Liver (tissue), 9 donors: Measurements from ENCODE around the gene CEACAM7. TPM values are rescaled to one million over a fixed set of nuclear protein-coding genes. Genes with fewer than 3 reads are reported as not detected.

Source experiments
- DNase-seq: peaks from one replicate; pipeline ENCODE4 v3.0.0-alpha.2; 2017; ENCODE audit warnings: low spot score
- H3K27ac ChIP-seq, 2 donors: one replicate each; pipeline ENCODE4 v1.7.0; 2013; ENCODE audit warnings: inconsistent platforms in 2 of 2, low read length in 2 of 2, control low read depth in 1 of 2, low read depth in 1 of 2, mild to moderate bottlenecking in 1 of 2
- H3K27me3 ChIP-seq, 4 donors: one replicate each; pipeline versions ENCODE4 v1.6.1 to v1.7.0; 2013; ENCODE audit warnings: low read length in 3 of 4, inconsistent platforms in 1 of 4, mild to moderate bottlenecking in 1 of 4, moderate library complexity in 1 of 4; ENCODE audit not compliant: control insufficient read depth in 4 of 4, insufficient read depth in 4 of 4
- H3K36me3 ChIP-seq, 4 donors: one replicate each; pipeline versions ENCODE4 v1.6.1 to v1.7.0; 2013; ENCODE audit warnings: low read length in 3 of 4, mild to moderate bottlenecking in 3 of 4, low read depth in 1 of 4, moderate library complexity in 1 of 4; ENCODE audit not compliant: control insufficient read depth in 4 of 4, insufficient read depth in 3 of 4
- H3K4me1 ChIP-seq, 4 donors: one replicate each; pipeline versions ENCODE4 v1.6.1 to v1.7.0; 2013; ENCODE audit warnings: low read length in 3 of 4, mild to moderate bottlenecking in 3 of 4, moderate library complexity in 1 of 4; ENCODE audit not compliant: control insufficient read depth in 4 of 4, insufficient read depth in 4 of 4
- H3K4me3 ChIP-seq, 3 donors: one replicate each; pipeline versions ENCODE4 v1.6.1 to v1.7.0; 2013; ENCODE audit warnings: low read length in 3 of 3, control low read depth in 1 of 3, low read depth in 1 of 3, mild to moderate bottlenecking in 1 of 3
- H3K9ac ChIP-seq, 2 donors: one replicate each; pipeline ENCODE4 v1.7.0; 2013; ENCODE audit warnings: low read length in 2 of 2, mild to moderate bottlenecking in 2 of 2, moderate library complexity in 2 of 2, control low read depth in 1 of 2, low read depth in 1 of 2
- H3K9me3 ChIP-seq, 4 donors: one replicate each; pipeline versions ENCODE4 v1.6.1 to v1.7.0; 2013; ENCODE audit warnings: low read length in 3 of 4; ENCODE audit not compliant: control insufficient read depth in 4 of 4
- EGR1 ChIP-seq, 2 donors: IDR thresholded peaks; 2 replicates each; pipeline ENCODE4 v1.6.1; 2016 to 2018; ENCODE audit warnings: antibody characterized with exemption in 2 of 2, low read depth in 2 of 2
- FOXA1 ChIP-seq: IDR thresholded peaks from 2 replicates; pipeline ENCODE4 v1.6.1; 2016; ENCODE audit warnings: antibody characterized with exemption
- FOXA2 ChIP-seq: IDR thresholded peaks from 2 replicates; pipeline ENCODE4 v1.6.1; 2016; ENCODE audit warnings: antibody characterized with exemption
- GABPA ChIP-seq, 2 donors: IDR thresholded peaks in 1 of 2; conservative IDR thresholded peaks in 1 of 2; 2 replicates each; pipeline ENCODE4 v1.6.1; 2016; ENCODE audit warnings: antibody characterized with exemption in 2 of 2, mild to moderate bottlenecking in 1 of 2, moderate library complexity in 1 of 2
- HNF4A ChIP-seq, 2 donors: conservative IDR thresholded peaks; 2 replicates each; pipeline ENCODE4 v1.6.1; 2016; ENCODE audit warnings: antibody characterized with exemption in 2 of 2, mild to moderate bottlenecking in 2 of 2
- HNF4G ChIP-seq: IDR thresholded peaks from 2 replicates; pipeline ENCODE4 v1.6.1; 2016; ENCODE audit warnings: antibody characterized with exemption
- JUND ChIP-seq, 2 donors: IDR thresholded peaks; 2 replicates each; pipeline ENCODE4 v1.6.1; 2016; ENCODE audit warnings: antibody characterized with exemption in 2 of 2
- NR2F2 ChIP-seq: IDR thresholded peaks from 2 replicates; pipeline ENCODE4 v1.6.1; 2016; ENCODE audit warnings: antibody characterized with exemption
- RAD21 ChIP-seq, 2 donors: IDR thresholded peaks; 2 replicates each; pipeline ENCODE4 v1.6.1; 2016; ENCODE audit warnings: antibody characterized with exemption in 2 of 2, mild to moderate bottlenecking in 2 of 2
- RXRA ChIP-seq, 2 donors: IDR thresholded peaks; 2 replicates each; pipeline ENCODE4 v1.6.1; 2017 to 2018; ENCODE audit warnings: antibody characterized with exemption in 2 of 2, mild to moderate bottlenecking in 1 of 2
- SP1 ChIP-seq: IDR thresholded peaks from 2 replicates; pipeline ENCODE4 v1.6.1; 2018; ENCODE audit warnings: antibody characterized with exemption, mild to moderate bottlenecking
- TAF1 ChIP-seq: conservative IDR thresholded peaks from 2 replicates; pipeline ENCODE4 v1.6.1; 2016; ENCODE audit warnings: antibody characterized with exemption, mild to moderate bottlenecking
- WGBS: extraction: QIAGEN DNeasy Blood & Tissue Kit; methylation state at CpG from one replicate; pipeline ENCODE4 v1.1.7; 2013; 5-methylcytosine and 5-hydroxymethylcytosine counted together
- polyA plus RNA-seq, 2 donors: library from polyadenylated mRNA; stranded (reverse) in 1 of 2; unstranded in 1 of 2; fragments of 200-250 nt in 1 of 2; fragments of >200 nt in 1 of 2; fragmentation: Nextera tagmentation in 1 of 2; extraction: Ambion mirVana in 1 of 2; gene quantifications; one replicate each; pipeline versions ENCODE4 v1.2.1 to v1.2.3, GENCODE V29; 2013 to 2015
- total RNA-seq, 2 donors: library from RNA; depleted of rRNA; stranded (reverse); fragments of >200 nt; gene quantifications; one replicate each; pipeline ENCODE4 v1.2.3, GENCODE V29; 2014
- TF ChIP-seq, protein P1 (sequence below): IDR thresholded peaks from 2 replicates; pipeline ENCODE4 v1.6.1; 2016; ENCODE audit warnings: antibody characterized with exemption
- TF ChIP-seq, protein P2 (sequence below): fragments of 150-350 bp; IDR thresholded peaks from 2 replicates; pipeline ENCODE4 v1.5.1; 2017; ENCODE audit warnings: improper control_type of control experiment, low read depth, low read length; ENCODE audit not compliant: missing input control
- TF ChIP-seq, protein P3 (sequence below): IDR thresholded peaks from 2 replicates; pipeline ENCODE4 v1.6.1; 2016; ENCODE audit warnings: antibody characterized with exemption
- TF ChIP-seq, protein P4 (sequence below): IDR thresholded peaks from 2 replicates; pipeline ENCODE4 v1.6.1; 2016; ENCODE audit warnings: antibody characterized with exemption, mild to moderate bottlenecking
- TF ChIP-seq, protein P5 (sequence below): IDR thresholded peaks from 2 replicates; pipeline ENCODE4 v1.6.1; 2016; ENCODE audit warnings: antibody characterized with exemption
- donor health status: healthy.
- donor health status: healthy.
- donor health status: healthy.
- donor health status: healthy.
- donor health status: healthy.

Gene CEACAM7
- total and polyA plus RNA-seq, 4 donors: 0.03 TPM; not detected in 3

DNA sequence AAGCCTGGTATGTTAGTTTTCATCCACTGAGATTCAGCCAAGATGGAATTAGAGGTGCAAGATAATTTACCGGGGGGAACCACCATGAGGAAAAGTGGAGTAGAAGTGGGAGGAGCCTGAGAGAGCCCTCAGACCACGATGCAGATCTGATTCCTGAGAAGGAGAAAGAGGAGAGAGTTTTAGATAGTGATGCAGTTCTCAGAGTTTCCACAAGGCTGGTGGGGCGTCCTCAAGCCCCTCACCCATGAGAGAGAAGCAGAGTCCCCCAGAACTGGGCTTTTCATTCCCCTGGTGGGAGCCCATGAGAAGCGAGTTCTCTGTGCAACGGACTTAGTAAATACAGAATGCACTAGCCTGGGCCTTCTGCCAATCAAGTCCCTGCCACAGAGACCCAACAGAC lies 38.4 kb upstream of the CEACAM7 start:
- H3K4me1 ChIP-seq: no peaks in the 10 kb centered on the region
- H3K9ac ChIP-seq: no peak overlapping the region
- H3K36me3 ChIP-seq: no peaks in the 10 kb centered on the region
- TF ChIP-seq NR2F2 (no peak), RAD21 (IDR thresholded peaks at IDR 0.05) (no peak), RXRA (IDR thresholded peaks at IDR 0.05) (no peak), HNF4A (conservative IDR thresholded peaks at IDR 0.05) (no peak), EGR1 (IDR thresholded peaks at IDR 0.05; ENCODE audit: low read depth in 2 of 2) (no peak), GABPA (IDR thresholded peaks at IDR 0.05 in 1 of 2, conservative IDR thresholded peaks at IDR 0.05 in 1 of 2) (no peak), SP1 (no peak), TAF1 (no peak), FOXA2 (no peak), HNF4G (no peak), JUND (IDR thresholded peaks at IDR 0.05) (no peak)
- TF ChIP-seq, protein P1, sequence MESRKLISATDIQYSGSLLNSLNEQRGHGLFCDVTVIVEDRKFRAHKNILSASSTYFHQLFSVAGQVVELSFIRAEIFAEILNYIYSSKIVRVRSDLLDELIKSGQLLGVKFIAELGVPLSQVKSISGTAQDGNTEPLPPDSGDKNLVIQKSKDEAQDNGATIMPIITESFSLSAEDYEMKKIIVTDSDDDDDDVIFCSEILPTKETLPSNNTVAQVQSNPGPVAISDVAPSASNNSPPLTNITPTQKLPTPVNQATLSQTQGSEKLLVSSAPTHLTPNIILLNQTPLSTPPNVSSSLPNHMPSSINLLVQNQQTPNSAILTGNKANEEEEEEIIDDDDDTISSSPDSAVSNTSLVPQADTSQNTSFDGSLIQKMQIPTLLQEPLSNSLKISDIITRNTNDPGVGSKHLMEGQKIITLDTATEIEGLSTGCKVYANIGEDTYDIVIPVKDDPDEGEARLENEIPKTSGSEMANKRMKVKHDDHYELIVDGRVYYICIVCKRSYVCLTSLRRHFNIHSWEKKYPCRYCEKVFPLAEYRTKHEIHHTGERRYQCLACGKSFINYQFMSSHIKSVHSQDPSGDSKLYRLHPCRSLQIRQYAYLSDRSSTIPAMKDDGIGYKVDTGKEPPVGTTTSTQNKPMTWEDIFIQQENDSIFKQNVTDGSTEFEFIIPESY: no peak
- TF ChIP-seq, protein P2, sequence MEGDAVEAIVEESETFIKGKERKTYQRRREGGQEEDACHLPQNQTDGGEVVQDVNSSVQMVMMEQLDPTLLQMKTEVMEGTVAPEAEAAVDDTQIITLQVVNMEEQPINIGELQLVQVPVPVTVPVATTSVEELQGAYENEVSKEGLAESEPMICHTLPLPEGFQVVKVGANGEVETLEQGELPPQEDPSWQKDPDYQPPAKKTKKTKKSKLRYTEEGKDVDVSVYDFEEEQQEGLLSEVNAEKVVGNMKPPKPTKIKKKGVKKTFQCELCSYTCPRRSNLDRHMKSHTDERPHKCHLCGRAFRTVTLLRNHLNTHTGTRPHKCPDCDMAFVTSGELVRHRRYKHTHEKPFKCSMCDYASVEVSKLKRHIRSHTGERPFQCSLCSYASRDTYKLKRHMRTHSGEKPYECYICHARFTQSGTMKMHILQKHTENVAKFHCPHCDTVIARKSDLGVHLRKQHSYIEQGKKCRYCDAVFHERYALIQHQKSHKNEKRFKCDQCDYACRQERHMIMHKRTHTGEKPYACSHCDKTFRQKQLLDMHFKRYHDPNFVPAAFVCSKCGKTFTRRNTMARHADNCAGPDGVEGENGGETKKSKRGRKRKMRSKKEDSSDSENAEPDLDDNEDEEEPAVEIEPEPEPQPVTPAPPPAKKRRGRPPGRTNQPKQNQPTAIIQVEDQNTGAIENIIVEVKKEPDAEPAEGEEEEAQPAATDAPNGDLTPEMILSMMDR: no peak
- TF ChIP-seq, protein P3, sequence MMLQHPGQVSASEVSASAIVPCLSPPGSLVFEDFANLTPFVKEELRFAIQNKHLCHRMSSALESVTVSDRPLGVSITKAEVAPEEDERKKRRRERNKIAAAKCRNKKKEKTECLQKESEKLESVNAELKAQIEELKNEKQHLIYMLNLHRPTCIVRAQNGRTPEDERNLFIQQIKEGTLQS: no peak
- TF ChIP-seq, protein P4, sequence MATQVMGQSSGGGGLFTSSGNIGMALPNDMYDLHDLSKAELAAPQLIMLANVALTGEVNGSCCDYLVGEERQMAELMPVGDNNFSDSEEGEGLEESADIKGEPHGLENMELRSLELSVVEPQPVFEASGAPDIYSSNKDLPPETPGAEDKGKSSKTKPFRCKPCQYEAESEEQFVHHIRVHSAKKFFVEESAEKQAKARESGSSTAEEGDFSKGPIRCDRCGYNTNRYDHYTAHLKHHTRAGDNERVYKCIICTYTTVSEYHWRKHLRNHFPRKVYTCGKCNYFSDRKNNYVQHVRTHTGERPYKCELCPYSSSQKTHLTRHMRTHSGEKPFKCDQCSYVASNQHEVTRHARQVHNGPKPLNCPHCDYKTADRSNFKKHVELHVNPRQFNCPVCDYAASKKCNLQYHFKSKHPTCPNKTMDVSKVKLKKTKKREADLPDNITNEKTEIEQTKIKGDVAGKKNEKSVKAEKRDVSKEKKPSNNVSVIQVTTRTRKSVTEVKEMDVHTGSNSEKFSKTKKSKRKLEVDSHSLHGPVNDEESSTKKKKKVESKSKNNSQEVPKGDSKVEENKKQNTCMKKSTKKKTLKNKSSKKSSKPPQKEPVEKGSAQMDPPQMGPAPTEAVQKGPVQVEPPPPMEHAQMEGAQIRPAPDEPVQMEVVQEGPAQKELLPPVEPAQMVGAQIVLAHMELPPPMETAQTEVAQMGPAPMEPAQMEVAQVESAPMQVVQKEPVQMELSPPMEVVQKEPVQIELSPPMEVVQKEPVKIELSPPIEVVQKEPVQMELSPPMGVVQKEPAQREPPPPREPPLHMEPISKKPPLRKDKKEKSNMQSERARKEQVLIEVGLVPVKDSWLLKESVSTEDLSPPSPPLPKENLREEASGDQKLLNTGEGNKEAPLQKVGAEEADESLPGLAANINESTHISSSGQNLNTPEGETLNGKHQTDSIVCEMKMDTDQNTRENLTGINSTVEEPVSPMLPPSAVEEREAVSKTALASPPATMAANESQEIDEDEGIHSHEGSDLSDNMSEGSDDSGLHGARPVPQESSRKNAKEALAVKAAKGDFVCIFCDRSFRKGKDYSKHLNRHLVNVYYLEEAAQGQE: no peak
- TF ChIP-seq, protein P5, sequence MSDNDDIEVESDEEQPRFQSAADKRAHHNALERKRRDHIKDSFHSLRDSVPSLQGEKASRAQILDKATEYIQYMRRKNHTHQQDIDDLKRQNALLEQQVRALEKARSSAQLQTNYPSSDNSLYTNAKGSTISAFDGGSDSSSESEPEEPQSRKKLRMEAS: no peak
- H3K27ac ChIP-seq: no peak overlapping the region
- WGBS: 30% methylated on average over 5 of the region's 5 CpGs
- no peak for DNase-seq
- peaks cover 0 to 9% (median 1%) of the 10 kb centered on the region in 4 donors for H3K27me3 ChIP-seq
- H3K4me3 ChIP-seq: no peak overlapping the region
- H3K9me3 ChIP-seq: no peaks in the 10 kb centered on the region

DNA sequence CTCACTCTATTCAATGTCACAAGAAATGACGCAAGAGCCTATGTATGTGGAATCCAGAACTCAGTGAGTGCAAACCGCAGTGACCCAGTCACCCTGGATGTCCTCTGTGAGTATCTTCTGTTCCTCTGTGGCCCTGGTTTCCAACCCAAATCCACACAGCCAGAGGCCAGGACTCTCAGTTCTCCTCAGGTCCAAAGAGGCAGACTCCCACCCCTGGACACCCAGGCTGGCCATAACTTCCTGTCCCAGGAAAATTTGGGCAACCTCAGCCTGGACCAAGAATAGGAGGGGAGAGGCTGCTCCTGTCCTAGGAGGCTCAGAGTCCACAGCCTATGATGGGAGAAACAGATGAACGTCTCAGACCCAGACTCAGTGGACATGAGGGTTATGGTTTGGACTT lies 32.0 kb upstream of the CEACAM7 start:
- no peak overlapping the region for H3K4me3 ChIP-seq
- no peak for DNase-seq
- H3K9me3 ChIP-seq: no peaks in the 10 kb centered on the region
- H3K27ac ChIP-seq: no peak overlapping the region
- no peaks in the 10 kb centered on the region for H3K36me3 ChIP-seq
- 80% methylated on average over 3 of the region's 3 CpGs for WGBS
- H3K4me1 ChIP-seq: no peaks in the 10 kb centered on the region
- peaks cover 0 to 8% (median 0%) of the 10 kb centered on the region in 4 donors for H3K27me3 ChIP-seq
- no peak overlapping the region for H3K9ac ChIP-seq
- TF ChIP-seq, protein P3: no peak
- TF ChIP-seq GABPA (IDR thresholded peaks at IDR 0.05 in 1 of 2, conservative IDR thresholded peaks at IDR 0.05 in 1 of 2): no peak
- no peak for TF ChIP-seq SP1
- TF ChIP-seq NR2F2: no peak
- no peak for TF ChIP-seq RAD21 (IDR thresholded peaks at IDR 0.05)
- TF ChIP-seq FOXA1: no peak
- TF ChIP-seq, protein P1: no peak
- no peak for TF ChIP-seq FOXA2
- TF ChIP-seq, protein P5: no peak
- no peak for TF ChIP-seq JUND (IDR thresholded peaks at IDR 0.05)
- TF ChIP-seq HNF4G: no peak
- no peak for TF ChIP-seq TAF1
- no peak for TF ChIP-seq RXRA (IDR thresholded peaks at IDR 0.05)
- TF ChIP-seq, protein P2: no peak
- no peak for TF ChIP-seq HNF4A (conservative IDR thresholded peaks at IDR 0.05)
